ENCODE data around the gene BEND7.

Gene BEND7

DNA sequence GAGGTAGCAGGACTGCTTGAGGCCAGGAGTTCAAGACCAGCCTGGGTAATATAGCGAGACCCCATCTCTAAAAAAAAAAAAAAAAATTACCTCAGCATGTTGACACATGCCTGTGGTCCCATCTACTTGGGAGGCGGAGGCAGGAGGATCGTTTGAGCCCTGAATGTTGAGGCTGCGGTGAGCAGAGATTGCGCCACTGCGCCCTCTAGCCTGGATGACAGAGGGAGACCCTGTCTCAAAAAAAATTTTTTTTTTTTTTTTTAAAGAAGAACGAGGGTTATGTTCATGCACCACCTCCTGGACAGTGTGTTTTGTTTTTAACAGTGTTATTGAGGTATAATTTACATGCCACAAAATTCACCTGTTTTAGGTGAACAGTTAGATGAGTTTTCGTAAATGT, 129.6 kb downstream of the BEND7 start:
- no peak for DNase-seq (ENCODE audit: low read depth, low spot score)
- H3K4me3 ChIP-seq (ENCODE audit: low read length): no peak overlapping the region

DNA sequence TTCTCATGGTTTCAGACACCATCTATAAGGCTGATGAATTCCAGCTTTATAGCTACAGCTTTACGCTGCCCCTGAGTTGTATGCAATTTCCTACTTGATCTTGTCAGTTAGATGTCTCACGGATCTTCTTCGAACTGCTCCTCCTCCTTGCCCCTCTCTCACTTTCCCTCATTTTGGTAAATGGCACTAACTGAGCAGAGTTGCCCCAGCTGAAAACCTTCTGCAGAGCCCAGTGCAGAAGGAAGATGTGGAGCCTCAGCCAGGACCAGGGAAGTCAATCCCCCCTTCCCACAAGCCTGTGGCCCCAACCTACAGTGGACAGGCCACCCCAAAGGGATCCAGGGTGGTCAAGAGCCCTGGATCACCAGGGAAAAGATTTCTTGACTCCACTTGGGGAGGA, 131.8 kb downstream of the BEND7 start:
- no peak overlapping the region for H3K4me3 ChIP-seq (ENCODE audit: low read length)
- DNase-seq (ENCODE audit: low read depth, low spot score): no peak

DNA sequence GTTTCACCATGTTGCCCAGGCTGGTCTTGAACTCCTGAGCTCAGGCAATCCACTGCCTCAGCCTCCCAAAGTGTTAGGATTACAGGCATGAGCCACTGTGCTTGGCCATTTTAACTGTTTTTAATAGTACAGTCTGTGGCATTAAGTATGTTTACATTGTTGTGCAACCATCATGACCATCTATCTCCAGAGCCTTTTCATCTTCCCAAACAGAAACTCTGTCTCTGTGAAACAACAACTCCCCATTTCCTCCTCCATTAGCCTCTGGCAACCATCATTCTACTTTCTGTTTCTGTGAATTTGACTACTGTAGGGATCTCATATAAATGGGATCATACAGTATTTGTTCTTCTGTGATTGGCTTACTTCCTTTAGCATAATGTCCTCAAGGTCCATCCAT, 132.4 kb downstream of the BEND7 start:
- DNase-seq (ENCODE audit: low read depth, low spot score): no peak
- H3K4me3 ChIP-seq (ENCODE audit: low read length): no peak overlapping the region

DNA sequence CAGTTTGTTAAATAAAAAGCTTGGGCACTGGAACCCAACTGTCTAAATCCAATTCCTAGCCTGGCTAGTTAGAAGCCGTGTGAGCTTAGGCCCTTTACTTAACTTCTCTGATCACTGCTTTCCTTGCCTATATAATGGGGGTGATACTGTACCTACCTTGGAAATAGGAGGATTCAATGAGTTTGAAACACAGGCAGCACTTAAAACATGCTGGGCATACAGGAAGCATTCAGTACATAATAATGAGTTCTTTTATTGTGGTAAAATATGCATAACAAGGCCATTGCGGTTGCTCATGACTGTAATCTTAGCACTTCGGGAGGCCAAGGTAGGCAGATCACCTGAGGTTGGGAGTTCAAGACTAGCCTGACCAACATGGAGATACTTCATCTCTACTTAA, 133.3 kb downstream of the BEND7 start:
- DNase-seq (ENCODE audit: low read depth, low spot score): no peak
- H3K4me3 ChIP-seq (ENCODE audit: low read length): no peak overlapping the region

DNA sequence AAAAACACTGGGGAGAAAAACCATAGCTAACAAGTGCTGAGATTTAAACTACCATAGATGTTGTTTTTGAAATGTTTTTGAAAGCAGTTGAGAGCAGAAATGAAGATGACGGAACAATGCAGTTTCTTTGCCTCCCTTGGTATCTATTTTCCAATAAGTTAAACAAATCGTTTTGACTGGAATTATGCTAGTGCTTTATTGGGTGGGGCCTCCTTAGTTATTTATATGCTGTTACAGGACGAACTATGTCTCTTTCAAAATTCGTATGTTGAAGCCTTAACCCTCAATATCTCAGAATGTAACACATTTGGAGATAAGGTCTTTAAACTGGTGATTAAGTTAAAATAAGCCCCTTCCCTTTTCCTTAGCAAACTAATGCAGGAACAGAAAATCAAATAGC, 135.2 kb downstream of the BEND7 start:
- no peak overlapping the region for H3K4me3 ChIP-seq (ENCODE audit: low read length)
- DNase-seq (ENCODE audit: low read depth, low spot score): no peak

- H3K4me3 ChIP-seq (ENCODE audit: low read length): no peak overlapping the region
Observed at GRCh38 chr10:13392701-13393100, 136.1 kb downstream of the BEND7 start.

More at GRCh38 chr10:13392701-13393100, 136.1 kb downstream of the BEND7 start:
- DNase-seq (ENCODE audit: low read depth, low spot score): no peak

Measured in Jurkat, Clone E6-1 (cell line).